Measurements from ENCODE around the gene RNASE7.
"Not testable (repeated sequence)": the region's sequence is repeated elsewhere in the genome, so short reads cannot be mapped to it uniquely, and the experiment has no call there.

RNASE7 gene

GRCh38 chr14:21041676-21042433 lies at the start of gene RNASE7:
RNASE7 (plus strand) TSS chr14:21042362; CDS start chr14:21042993, 631 bp downstream.
- Mint-ChIP-seq H3K36me3 (ENCODE audit: low read depth) (no peaks in the 10 kb centered on the region), H3K4me1 (ENCODE audit: low read depth) (peaks cover 5% of the 10 kb centered on the region), H3K4me3 (no peak within 1 kb of the TSS), H3K27ac (no peak within 1 kb of the TSS), H3K27me3 (peaks cover 16% of the 10 kb centered on the region), H3K9me3 (no peaks in the 10 kb centered on the region)

GRCh38 chr14:20996521-20996920 lies 45.6 kb upstream of the RNASE7 start:
- Mint-ChIP-seq H3K27ac (no peak overlapping the region), H3K9me3 (no peaks in the 10 kb centered on the region), H3K27me3 (no peaks in the 10 kb centered on the region), H3K4me1 (ENCODE audit: low read depth) (peaks cover 8% of the 10 kb centered on the region), H3K4me3 (no peak overlapping the region), H3K36me3 (ENCODE audit: low read depth) (peaks cover 55% of the 10 kb centered on the region)

GRCh38 chr14:20997115-20997514 lies 45.0 kb upstream of the RNASE7 start:
- Mint-ChIP-seq H3K9me3 (no peaks in the 10 kb centered on the region), H3K27ac (no peak overlapping the region), H3K4me1 (ENCODE audit: low read depth) (peaks cover 2% of the 10 kb centered on the region), H3K27me3 (no peaks in the 10 kb centered on the region), H3K36me3 (ENCODE audit: low read depth) (peaks cover 51% of the 10 kb centered on the region), H3K4me3 (no peak overlapping the region)

GRCh38 chr14:20997564-20997963 lies 44.6 kb upstream of the RNASE7 start:
- H3K4me3 Mint-ChIP-seq, result no peak overlapping the region
- no peaks in the 10 kb centered on the region for H3K9me3 Mint-ChIP-seq
- H3K4me1 Mint-ChIP-seq (ENCODE audit: low read depth), result no peaks in the 10 kb centered on the region
- peaks cover 47% of the 10 kb centered on the region for H3K36me3 Mint-ChIP-seq (ENCODE audit: low read depth)
- no peak overlapping the region for H3K27ac Mint-ChIP-seq
- no peaks in the 10 kb centered on the region for H3K27me3 Mint-ChIP-seq

GRCh38 chr14:20998139-20998538 lies 44.0 kb upstream of the RNASE7 start:
- peaks cover 41% of the 10 kb centered on the region for H3K36me3 Mint-ChIP-seq (ENCODE audit: low read depth)
- peak overlapping the region; percentile 21 for H3K27ac Mint-ChIP-seq
- no peaks in the 10 kb centered on the region for H3K27me3 Mint-ChIP-seq
- no peak overlapping the region for H3K4me3 Mint-ChIP-seq
- no peaks in the 10 kb centered on the region for H3K9me3 Mint-ChIP-seq
- no peaks in the 10 kb centered on the region for H3K4me1 Mint-ChIP-seq (ENCODE audit: low read depth)

- Mint-ChIP-seq H3K27me3 (no peaks in the 10 kb centered on the region), H3K36me3 (ENCODE audit: low read depth) (peaks cover 37% of the 10 kb centered on the region), H3K4me1 (ENCODE audit: low read depth) (no peaks in the 10 kb centered on the region), H3K4me3 (no peak within 1 kb of the TSS), H3K27ac (peak within 1 kb of the TSS; percentile 21), H3K9me3 (no peaks in the 10 kb centered on the region)
Measured at GRCh38 chr14:20998674-20999366, 43.3 kb upstream of the RNASE7 start, which contains the start of gene SLC39A2. SLC39A2 (plus strand) TSS chr14:20999293; CDS start chr14:20999447, 154 bp downstream.

GRCh38 chr14:20999591-20999990 lies 42.6 kb upstream of the RNASE7 start:
- no peak overlapping the region for H3K4me3 Mint-ChIP-seq
- H3K36me3 Mint-ChIP-seq (ENCODE audit: low read depth), result peaks cover 29% of the 10 kb centered on the region
- no peaks in the 10 kb centered on the region for H3K9me3 Mint-ChIP-seq
- no peaks in the 10 kb centered on the region for H3K4me1 Mint-ChIP-seq (ENCODE audit: low read depth)
- no peaks in the 10 kb centered on the region for H3K27me3 Mint-ChIP-seq
- H3K27ac Mint-ChIP-seq, result no peak overlapping the region

- no peaks in the 10 kb centered on the region for H3K27me3 Mint-ChIP-seq
- no peaks in the 10 kb centered on the region for H3K4me1 Mint-ChIP-seq (ENCODE audit: low read depth)
- H3K36me3 Mint-ChIP-seq (ENCODE audit: low read depth), result peaks cover 13% of the 10 kb centered on the region
- no peak overlapping the region for H3K4me3 Mint-ChIP-seq
- no peaks in the 10 kb centered on the region for H3K9me3 Mint-ChIP-seq
- no peak overlapping the region for H3K27ac Mint-ChIP-seq
Measured at GRCh38 chr14:21001218-21001617, 40.9 kb upstream of the RNASE7 start.

GRCh38 chr14:21003788-21004346 lies 38.3 kb upstream of the RNASE7 start:
- Mint-ChIP-seq H3K9me3 (no peaks in the 10 kb centered on the region), H3K36me3 (ENCODE audit: low read depth) (no peaks in the 10 kb centered on the region), H3K4me3 (no peak overlapping the region), H3K27me3 (no peaks in the 10 kb centered on the region), H3K27ac (no peak overlapping the region), H3K4me1 (ENCODE audit: low read depth) (no peaks in the 10 kb centered on the region)

- peaks cover 14% of the 10 kb centered on the region for H3K27me3 Mint-ChIP-seq
- H3K4me1 Mint-ChIP-seq (ENCODE audit: low read depth); H3K9me3 Mint-ChIP-seq; H3K36me3 Mint-ChIP-seq (ENCODE audit: low read depth); H3K27ac Mint-ChIP-seq; H3K4me3 Mint-ChIP-seq: not testable (repeated sequence)
Measured at GRCh38 chr14:21009721-21010120, 32.4 kb upstream of the RNASE7 start.

GRCh38 chr14:21011136-21011535 lies 31.0 kb upstream of the RNASE7 start:
- no peak overlapping the region for H3K27ac Mint-ChIP-seq
- no peaks in the 10 kb centered on the region for H3K36me3 Mint-ChIP-seq (ENCODE audit: low read depth)
- no peak overlapping the region for H3K4me3 Mint-ChIP-seq
- no peaks in the 10 kb centered on the region for H3K4me1 Mint-ChIP-seq (ENCODE audit: low read depth)
- H3K9me3 Mint-ChIP-seq, result no peaks in the 10 kb centered on the region
- H3K27me3 Mint-ChIP-seq, result peaks cover 14% of the 10 kb centered on the region

- no peaks in the 10 kb centered on the region for H3K4me1 Mint-ChIP-seq (ENCODE audit: low read depth)
- no peak overlapping the region for H3K4me3 Mint-ChIP-seq
- H3K36me3 Mint-ChIP-seq (ENCODE audit: low read depth), result no peaks in the 10 kb centered on the region
- peaks cover 14% of the 10 kb centered on the region for H3K27me3 Mint-ChIP-seq
- no peak overlapping the region for H3K27ac Mint-ChIP-seq
- H3K9me3 Mint-ChIP-seq, result no peaks in the 10 kb centered on the region
Measured at GRCh38 chr14:21014761-21015190, 27.4 kb upstream of the RNASE7 start.

GRCh38 chr14:21015312-21015711 lies 26.9 kb upstream of the RNASE7 start:
- Mint-ChIP-seq H3K36me3 (ENCODE audit: low read depth) (no peaks in the 10 kb centered on the region), H3K4me3 (no peak overlapping the region), H3K9me3 (no peaks in the 10 kb centered on the region), H3K27ac (no peak overlapping the region), H3K27me3 (peaks cover 14% of the 10 kb centered on the region), H3K4me1 (ENCODE audit: low read depth) (no peaks in the 10 kb centered on the region)

GRCh38 chr14:21016413-21017190 lies 25.6 kb upstream of the RNASE7 start:
- Mint-ChIP-seq H3K9me3 (no peaks in the 10 kb centered on the region), H3K4me1 (ENCODE audit: low read depth) (no peaks in the 10 kb centered on the region), H3K4me3 (no peak overlapping the region), H3K27ac (no peak overlapping the region), H3K27me3 (peaks cover 14% of the 10 kb centered on the region), H3K36me3 (ENCODE audit: low read depth) (no peaks in the 10 kb centered on the region)

Data from stimulated activated naive CD8-positive, alpha-beta T cell treated with anti-CD3 and anti-CD28 coated beads, Interleukin-15, Interleukin-2, amounts not matched to agents 100 ng/mL and 50 ng/mL, for 24 hours (primary cell).